NCI-H345 (cell line): Measurements from ENCODE around the gene ZFP92.
"Not testable (repeated sequence)": the region's sequence is repeated elsewhere in the genome, so short reads cannot be mapped to it uniquely, and the experiment has no call there.

Experiments used
- DNase-seq: peaks from one replicate; lab custom pipeline; 2025; lab: John Stamatoyannopoulos, UW

ZFP92 gene

GRCh38 chrX:153387345-153387744 lies 23.9 kb upstream of the ZFP92 start:
- DNase-seq, result no peak

DNA sequence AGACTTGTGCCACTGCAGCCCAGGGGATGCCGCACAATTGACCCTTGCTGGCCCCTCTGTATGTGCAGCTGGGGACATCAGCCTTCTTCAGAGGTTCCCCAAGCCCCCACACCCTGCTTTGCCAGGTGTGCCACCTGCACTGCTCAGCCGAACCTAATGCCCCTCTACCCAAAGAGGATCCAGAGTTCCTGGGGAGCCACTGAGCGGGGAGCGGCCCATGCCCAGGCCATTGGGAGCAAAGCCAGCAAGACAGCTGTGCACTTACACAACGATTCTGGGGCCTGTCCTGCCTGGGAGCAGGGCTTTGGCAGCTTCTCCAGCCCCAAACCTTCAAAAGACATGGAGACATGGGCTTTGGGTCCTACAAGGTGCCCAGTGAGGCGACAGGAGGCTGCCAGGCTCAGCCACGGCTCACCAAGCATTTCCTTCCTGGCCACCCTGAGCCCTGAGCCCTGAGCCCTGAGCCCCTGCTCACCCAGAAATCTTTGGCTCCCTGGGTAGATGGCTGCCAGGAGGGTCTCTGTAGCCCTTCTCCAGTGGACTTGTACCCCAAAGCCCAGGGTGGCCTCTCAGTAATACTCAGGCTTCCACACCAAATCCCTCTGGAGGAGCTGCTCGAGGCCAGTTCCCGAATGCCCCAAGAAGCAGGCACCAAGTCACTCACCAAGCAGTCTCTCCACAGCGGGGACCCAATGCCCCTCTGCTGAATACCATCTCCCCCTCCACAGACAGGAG lies 23.1 kb upstream of the ZFP92 start:
- no peak for DNase-seq

- DNase-seq, result no peak
These were observed 22.4 kb upstream of the ZFP92 start for GRCh38 chrX:153388722-153389459.

DNA sequence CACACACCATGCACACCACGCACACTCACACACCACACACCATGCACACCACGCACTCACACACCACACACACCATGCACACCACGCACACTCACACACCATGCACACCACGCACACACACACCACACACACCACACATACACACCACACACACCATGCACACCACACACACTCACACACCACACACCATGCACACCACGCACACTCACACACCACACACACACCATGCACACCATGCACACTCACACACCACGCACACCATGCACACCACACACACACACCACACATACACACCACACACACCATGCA lies 21.9 kb upstream of the ZFP92 start:
- DNase-seq, result not testable (repeated sequence)

DNA sequence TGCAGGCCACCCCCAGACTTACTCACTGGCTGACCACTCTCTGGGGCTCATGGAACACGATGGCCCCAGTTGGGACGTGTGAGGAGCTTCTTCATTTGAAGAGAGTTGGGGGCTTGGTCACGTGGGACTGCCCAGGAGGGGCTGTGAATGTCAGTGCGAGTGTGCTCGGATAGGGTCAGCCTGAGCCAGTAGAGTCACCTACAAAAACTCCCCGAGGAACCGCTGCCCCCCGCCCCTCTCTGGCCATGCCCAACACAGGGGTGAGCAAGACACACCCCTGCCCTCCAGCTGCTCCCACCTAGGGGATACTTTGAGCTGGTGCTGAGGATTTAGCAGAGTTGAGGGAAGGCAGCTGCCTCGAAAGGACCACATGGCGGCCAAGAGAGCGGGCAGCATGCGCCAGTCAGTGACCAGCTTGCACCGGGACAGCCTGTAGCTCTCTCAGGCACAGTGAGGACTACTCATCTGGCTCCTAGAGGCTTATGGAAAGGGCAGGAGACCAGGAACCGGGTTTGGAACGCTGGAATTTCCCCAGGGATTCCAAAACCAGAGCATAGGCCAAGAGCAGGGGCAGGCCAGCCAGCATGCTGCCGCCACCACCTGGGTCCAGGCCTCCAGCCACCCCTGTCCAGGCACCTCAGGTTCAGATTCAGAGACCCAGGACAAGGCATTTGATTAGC lies 18.5 kb upstream of the ZFP92 start:
- DNase-seq, result no peak

DNA sequence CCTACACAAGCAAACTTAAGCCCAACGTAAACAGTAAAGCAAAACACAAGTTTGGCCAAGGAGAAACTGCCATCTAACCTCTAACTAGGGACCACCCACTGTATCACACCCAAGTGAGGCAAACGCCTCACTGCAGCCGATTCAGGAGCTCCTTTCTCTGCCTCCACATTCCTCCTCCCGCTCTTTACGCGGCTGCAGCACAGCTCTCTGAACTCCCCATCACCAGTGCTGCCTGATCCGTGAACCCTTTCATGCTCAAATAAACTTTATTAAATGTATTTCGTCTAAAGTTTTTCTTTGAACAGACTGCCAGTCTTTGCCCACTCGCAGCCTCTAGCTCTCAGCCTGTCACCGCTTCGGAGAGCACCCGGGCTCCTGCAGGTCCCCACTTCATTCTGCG lies 16.7 kb upstream of the ZFP92 start:
- DNase-seq, result no peak

DNA sequence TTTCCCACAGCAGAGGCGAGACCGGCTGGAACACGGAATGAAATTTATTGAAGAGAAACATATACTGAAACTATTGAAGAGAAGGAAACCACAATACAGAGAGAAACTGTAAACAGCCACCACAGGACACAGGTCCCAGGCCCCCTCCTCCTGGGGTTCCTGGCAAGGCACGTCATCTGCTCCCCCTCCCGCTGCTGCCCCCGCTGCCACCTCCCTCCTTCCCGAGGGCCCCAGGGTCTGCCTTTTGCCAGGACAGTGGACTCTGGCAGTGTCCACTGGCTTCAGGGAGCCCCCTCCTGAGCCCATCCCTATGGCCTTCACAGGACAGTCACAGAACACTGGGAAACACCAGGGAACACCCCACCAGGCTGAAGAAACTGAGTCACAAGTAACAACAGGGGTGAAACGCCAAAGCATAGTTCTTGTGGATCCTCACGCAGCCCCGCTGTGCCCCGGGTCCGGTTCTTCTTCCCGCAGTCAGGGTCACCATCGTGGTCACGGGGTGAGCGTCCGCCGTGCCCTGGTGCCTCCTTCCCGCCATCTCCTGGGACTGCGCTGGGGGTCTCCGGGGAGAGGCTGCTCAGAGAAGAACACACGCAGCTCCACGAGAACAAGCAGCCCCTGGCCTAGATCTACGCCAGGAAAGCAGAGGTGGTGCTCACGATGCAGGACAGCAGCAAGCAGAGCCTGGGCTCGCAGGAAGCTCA lies 15.5 kb upstream of the ZFP92 start:
- no peak for DNase-seq

DNA sequence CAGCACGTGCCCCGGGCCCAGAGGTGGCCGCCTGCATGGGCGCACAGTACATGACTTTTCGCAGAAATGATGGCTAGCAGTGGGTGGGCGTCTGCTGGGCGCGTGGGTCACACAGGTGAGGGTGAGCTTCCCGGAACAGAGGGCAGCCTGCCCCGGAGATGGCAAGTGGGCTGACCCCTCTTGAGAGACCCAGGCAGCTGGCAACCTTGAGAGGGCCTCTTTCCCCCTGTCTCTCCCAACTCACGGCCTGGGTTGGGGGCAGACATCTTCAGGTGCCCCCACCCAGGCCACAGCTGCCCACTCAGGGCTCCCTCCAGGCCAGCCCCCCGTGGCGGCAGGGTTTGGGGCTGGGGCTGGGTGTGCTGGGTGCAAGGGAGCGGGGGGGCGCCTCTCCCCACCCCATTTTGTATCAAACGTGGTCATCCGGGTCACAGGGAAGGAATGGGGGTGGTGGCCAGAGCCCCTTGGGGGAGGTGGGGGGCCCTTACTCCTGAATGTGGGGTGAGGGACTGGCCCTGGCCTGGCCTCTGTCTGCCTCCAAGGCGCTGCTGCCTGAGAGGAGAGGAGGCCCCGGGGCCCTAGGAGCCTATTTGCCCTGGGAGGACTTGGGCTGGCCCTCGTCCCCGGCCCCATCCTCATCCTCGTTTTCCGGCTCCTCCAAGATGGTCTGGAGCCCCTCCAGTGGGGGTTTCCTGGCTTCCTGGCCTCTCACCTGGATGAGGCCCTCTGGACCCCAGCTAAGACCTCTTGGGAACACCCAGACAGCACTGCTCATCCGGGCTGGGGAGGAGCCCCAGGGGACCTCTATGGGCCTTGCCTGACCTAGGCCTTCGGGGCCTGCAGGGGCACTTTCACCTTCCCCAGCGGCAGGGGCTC lies 14.7 kb upstream of the ZFP92 start:
- no peak for DNase-seq

GRCh38 chrX:153397256-153397960 lies 13.9 kb upstream of the ZFP92 start:
- DNase-seq, result peak; percentile 20

DNA sequence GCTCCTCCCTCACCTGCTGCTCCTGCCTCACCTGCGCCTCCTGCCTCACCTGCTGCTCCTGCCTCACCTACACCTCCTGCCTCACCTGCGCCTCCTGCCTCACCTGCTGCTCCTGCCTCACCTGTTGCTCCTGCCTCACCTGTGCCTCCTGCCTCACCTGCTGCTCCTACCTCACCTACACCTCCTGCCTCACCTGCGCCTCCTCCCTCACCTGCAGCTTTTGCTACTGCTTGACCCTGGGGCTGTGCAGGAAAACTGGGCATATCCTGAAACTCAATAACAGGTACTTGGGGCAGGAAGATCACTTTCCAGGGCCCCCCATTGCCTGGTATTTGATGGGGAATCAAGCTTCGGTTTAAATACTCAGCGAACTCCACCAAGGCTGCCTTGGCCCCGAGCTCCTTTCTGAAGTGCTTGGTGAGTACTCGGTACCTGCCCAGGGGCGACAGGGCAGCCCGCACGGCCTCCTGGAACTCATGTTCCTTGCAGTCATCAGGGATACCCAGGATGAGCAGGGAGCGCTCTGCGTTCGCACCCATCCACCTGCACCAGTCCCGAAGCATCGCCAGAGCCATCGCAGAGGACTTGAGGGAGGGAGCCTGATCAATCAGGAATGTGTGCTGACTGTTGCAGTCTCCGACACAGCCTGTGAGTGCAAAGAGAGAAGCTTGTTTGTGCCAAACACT lies 12.9 kb upstream of the ZFP92 start:
- DNase-seq, result no peak

GRCh38 chrX:153400146-153401132 lies 10.8 kb upstream of the ZFP92 start:
- no peak for DNase-seq

DNA sequence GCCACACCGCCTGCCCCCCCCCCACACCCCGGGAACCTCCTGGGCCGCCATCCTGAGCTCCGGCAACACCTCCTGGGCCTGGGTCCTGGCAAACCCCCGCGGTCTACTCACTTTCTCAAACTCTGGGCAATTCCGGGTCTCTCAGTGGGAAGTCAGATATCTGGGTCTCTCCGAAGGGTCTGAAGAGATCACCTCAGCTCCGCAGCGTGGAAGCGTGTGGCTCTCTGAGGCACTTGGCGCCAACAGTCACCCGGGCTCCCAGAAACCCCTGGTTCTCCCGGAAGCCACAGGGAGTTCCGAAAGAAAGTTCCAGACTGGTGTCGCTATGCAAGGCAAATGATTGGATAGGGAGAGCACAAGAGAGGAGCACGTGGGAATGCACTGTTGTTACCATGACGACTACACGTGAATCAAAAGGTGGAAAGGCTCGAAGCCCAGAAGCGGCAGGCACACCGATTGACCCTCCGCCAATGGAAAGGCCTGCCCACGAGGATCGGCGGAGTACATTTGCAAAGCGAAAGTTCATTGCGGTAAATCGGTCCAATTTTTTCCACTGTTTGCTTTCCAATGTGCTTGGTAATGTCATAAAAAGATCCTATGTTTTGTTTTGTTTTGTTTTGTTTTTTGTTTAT lies 10.0 kb upstream of the ZFP92 start, which contains the start of gene PNMA6E:
PNMA6E (minus strand) TSS at position 218 of the 632 bp plus-strand sequence. CDS start 2,501 bp downstream, outside the sequence.
- DNase-seq, result no peak

DNA sequence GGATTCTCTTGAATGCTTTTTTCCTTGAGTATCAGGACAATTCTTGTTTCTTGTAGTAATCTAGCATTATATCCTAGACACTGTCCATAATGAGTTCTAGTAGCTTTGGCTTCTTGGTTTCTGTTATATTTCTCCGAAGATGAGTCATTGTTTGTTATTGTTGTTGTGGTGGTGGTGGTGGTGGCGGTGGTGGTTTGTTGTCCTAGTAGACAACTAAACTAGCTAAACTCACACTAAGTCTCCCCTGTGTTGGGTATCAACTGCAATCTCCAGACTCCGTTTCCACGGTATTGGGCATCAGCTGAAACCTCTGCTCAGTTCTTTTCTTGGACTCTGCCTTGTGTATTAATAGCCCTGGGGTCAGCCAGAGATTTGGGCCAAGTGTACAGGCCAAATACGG lies 6.9 kb upstream of the ZFP92 start:
- DNase-seq, result not testable (repeated sequence)

DNA sequence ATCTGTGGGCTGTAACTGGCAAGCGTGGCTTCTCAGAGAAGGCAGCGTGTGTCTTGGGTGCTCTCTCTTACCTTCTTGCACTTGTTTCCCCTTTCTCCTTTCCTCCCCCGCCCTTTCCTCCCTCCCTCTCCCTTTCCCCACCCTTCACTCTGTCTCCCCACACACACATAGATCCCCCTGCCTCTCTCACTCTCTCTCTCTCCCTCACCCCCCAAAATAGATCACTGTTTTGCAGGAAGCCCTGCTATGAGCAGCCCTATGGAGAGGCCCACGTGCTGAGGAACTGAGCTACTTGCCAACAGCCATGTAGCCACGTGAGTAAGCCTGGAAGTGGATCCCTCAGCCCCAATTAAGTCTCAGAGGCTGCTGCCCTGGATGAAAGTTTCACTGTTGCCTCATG lies 5.8 kb upstream of the ZFP92 start:
- no peak for DNase-seq

DNA sequence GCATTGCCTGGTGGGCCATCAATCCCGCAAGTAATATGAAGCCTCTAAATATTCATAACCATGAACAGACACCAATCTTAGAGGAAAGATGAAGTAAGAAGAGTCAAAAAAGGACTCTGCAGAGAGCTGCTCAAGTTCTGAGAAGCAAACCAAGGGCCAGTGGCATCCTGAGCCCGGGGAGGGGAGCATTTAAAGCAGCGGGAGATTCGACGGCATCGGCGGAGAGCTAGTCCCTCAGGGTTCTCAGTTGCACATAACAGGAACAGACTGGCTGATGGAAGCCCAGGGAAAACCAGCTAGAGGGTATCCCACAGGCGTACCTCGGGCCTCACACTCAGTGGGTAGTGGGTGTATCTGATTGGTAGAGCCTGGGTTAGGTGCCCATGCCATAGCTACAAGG lies 5.3 kb upstream of the ZFP92 start:
- no peak for DNase-seq

GRCh38 chrX:153406903-153407302 lies 4.4 kb upstream of the ZFP92 start:
- DNase-seq, result no peak

GRCh38 chrX:153407736-153408135 lies 3.5 kb upstream of the ZFP92 start:
- DNase-seq, result no peak

DNA sequence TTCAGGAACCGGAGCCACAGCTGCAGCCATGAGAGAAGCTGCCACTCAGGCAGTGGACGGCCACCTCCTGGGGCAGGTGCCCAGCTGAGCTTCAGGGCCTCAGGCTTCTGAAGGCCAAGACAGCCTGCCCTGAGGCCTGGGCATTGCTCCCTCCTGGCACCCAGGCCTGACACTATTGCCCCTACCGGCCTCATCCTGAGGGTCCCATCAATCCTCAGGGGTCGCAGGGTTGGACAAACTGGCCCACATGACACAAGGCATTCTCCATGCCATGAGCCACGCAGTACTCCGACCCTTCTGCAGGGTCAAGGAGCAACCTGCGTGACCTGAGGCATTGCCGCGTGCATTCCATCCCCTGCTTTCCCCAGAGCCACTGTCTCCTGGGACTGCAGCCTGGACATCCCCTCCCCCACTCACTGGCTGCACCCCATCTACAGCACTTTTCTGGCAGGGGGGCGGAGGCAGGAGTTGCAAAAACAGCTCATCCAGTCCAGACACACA lies 3.0 kb upstream of the ZFP92 start:
- no peak for DNase-seq
